Thoracic aorta (tissue), 2 donors: Measurements from ENCODE around the gene YTHDC2. TPM values are rescaled to one million over a fixed set of nuclear protein-coding genes. Genes with fewer than 3 reads are reported as not detected.
"Not testable (repeated sequence)": the region's sequence is repeated elsewhere in the genome, so short reads cannot be mapped to it uniquely, and the experiment has no call there.

Experiments used
- ATAC-seq: fragments of 150-250 bp; one replicate; pipeline ENCODE4 v1.8.0; 2017; ENCODE audit warnings: low read depth; ENCODE audit not compliant: insufficient number of reproducible peaks, low FRiP score
- DNase-seq: peaks from one replicate; pipeline ENCODE4 v3.0.0-alpha.2; 2020; ENCODE audit warnings: low spot score
- H3K27ac ChIP-seq, 2 donors: fragments of 200-600 bp; sonication (generic); 1 replicate in 1 of 2; 2 replicates in 1 of 2; pipeline ENCODE4 v1.5.1; 2016; ENCODE audit warnings: mild to moderate bottlenecking in 2 of 2, moderate library complexity in 2 of 2
- H3K27me3 ChIP-seq: fragments of 200-600 bp; sonication (generic); replicated peaks from 2 replicates; pipeline ENCODE4 v1.6.0; 2016; ENCODE audit warnings: mild to moderate bottlenecking; ENCODE audit not compliant: insufficient read depth
- H3K36me3 ChIP-seq: fragments of 200-600 bp; sonication (generic); one replicate; pipeline ENCODE4 v1.5.1; 2016
- H3K4me1 ChIP-seq, 2 donors: fragments of 200-600 bp; sonication (generic); 1 replicate in 1 of 2; 2 replicates in 1 of 2; pipeline versions ENCODE4 v1.5.1 to v1.6.0; 2016; ENCODE audit warnings: low read depth in 2 of 2, mild to moderate bottlenecking in 1 of 2; ENCODE audit not compliant: control insufficient read depth in 1 of 2
- H3K4me3 ChIP-seq: fragments of 200-600 bp; sonication (generic); 2 replicates; pipeline ENCODE4 v1.5.1; 2016; ENCODE audit warnings: mild to moderate bottlenecking
- H3K9me3 ChIP-seq: fragments of 200-600 bp; sonication (generic); 2 replicates; pipeline ENCODE4 v1.5.1; 2016
- CTCF ChIP-seq: fragments of 200-600 bp; sonication (generic); IDR thresholded peaks from one replicate; pipeline ENCODE4 v1.5.1; 2019; ENCODE audit warnings: antibody characterized with exemption
- total RNA-seq, 2 donors: library from RNA; depleted of rRNA; stranded (reverse); fragments of >200 nt; gene quantifications; one replicate each; pipeline versions ENCODE4 v1.1.0 to v1.2.3, GENCODE V29; 2016

YTHDC2 gene
- total RNA-seq, 2 donors from 2014 or later = 30.3 to 38.9 TPM

DNA sequence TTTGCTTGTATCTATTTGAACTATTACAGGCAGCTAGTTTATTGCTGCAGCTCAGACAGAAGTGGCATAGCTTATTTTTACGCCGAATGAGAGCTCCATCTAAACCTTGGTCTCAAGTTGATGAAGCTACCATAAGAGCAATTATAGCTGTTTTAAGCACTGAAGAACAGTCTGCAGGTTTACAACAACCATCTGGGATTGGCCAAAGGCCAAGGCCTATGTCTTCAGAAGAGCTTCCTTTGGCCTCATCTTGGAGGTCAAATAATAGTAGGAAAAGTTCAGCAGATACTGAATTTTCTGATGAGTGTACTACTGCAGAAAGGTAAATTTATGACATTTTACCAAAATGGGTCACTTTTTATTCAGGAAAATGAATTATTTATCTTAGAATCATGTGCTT, 67.9 kb downstream of the YTHDC2 start:
- H3K4me3 ChIP-seq = no peak overlapping the region

DNA sequence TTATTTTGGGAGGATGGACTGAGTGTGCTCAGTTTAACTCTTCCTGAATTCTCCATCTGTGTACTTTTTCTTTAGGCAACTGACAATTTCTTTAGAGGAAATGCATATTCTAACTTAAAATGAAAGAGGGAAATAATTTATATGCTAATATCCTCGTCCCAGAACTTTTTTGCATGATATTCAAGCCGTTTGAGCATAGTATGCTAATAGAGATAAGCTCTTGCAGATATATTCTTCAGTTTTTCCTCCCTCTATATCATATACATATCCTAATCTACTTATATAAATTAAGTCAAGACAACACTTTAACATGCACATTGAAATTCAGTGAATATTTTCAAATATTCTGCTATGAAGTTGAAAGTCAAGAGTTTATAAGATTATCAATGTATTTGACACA, 84.7 kb downstream of the YTHDC2 start:
- Histone ChIP-seq H3K27me3 (no peaks in the 10 kb centered on the region), H3K36me3 (no peaks in the 10 kb centered on the region), H3K9me3 (no peaks in the 10 kb centered on the region), H3K4me1 (no peaks in the 10 kb centered on the region), H3K4me3 (no peak overlapping the region), H3K27ac (no peak overlapping the region)
- TF ChIP-seq CTCF = no peak
- ATAC-seq (no peak), DNase-seq (no peak)

More for the DNA sequence above, 67.9 kb downstream of the YTHDC2 start:
- no peaks in the 10 kb centered on the region for H3K4me1 ChIP-seq
- H3K36me3 ChIP-seq = peaks cover 15% of the 10 kb centered on the region
- H3K9me3 ChIP-seq = no peaks in the 10 kb centered on the region
- H3K27ac ChIP-seq = no peak overlapping the region
- no peak for TF ChIP-seq CTCF
- ATAC-seq (no peak), DNase-seq (no peak)
- H3K27me3 ChIP-seq = no peaks in the 10 kb centered on the region

DNA sequence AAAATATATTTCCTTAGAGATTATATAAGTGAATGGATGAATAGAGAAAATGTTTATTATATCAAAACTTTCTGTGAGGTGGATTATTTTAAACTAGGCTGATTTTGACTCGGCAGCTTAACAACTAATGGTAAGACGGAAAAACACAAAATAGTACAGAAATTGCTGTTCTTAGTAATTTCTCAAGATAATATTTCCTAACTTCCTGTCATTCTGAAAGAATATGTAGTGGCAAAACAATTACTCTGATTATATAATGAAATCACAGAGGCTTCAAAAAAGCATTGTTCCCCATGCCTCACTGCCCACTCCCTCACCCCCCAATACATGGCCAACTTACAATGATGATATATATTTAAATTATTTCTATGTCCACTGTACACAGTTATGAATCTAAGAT, 85.4 kb downstream of the YTHDC2 start:
- Histone ChIP-seq H3K27me3 (no peaks in the 10 kb centered on the region), H3K4me3 (no peak overlapping the region), H3K4me1 (no peaks in the 10 kb centered on the region), H3K9me3 (no peaks in the 10 kb centered on the region), H3K36me3 (no peaks in the 10 kb centered on the region), H3K27ac (no peak overlapping the region)
- no peak for DNase-seq
- no peak for TF ChIP-seq CTCF
- ATAC-seq = no peak

DNA sequence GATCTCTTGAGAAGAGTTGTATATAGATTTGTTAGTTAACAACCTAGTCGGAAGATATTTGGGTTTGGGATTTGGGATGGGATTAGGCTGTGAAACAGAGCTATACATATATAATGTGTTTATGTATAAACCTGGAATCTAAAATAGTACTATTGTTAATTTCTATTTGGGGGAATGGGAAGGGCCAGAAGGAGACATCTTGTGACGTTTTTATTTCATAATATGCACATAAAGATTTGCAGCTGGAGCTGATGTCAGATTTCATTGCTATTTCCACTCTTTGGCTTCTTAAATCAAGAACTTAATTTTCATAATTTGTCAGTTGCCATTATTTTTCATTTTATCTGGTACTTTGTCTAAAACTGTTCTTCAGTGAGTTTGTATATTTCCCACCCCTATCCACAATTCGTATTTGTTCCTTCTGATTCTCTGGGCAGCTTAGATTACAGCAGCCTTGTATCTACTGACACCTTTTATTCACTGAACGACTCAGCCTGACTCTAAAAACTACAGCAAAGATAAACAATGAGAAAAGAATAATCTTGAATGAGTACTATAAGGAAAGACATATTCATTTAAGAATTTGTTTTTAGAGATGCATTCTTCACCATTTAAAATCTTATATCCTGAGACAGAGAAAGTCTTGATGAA, 86.9 kb downstream of the YTHDC2 start:
- H3K27ac ChIP-seq = no peak overlapping the region
- H3K27me3 ChIP-seq = no peaks in the 10 kb centered on the region
- ATAC-seq (no peak), DNase-seq (no peak)
- no peaks in the 10 kb centered on the region for H3K4me1 ChIP-seq
- H3K9me3 ChIP-seq = no peaks in the 10 kb centered on the region
- no peak overlapping the region for H3K4me3 ChIP-seq
- no peak for TF ChIP-seq CTCF
- H3K36me3 ChIP-seq = no peaks in the 10 kb centered on the region

GRCh38 chr5:113601423-113601822, 87.9 kb downstream of the YTHDC2 start:
- Histone ChIP-seq H3K27ac (no peak overlapping the region), H3K36me3 (no peaks in the 10 kb centered on the region), H3K9me3 (no peaks in the 10 kb centered on the region), H3K4me3 (no peak overlapping the region), H3K4me1 (no peaks in the 10 kb centered on the region), H3K27me3 (no peaks in the 10 kb centered on the region)
- ATAC-seq (no peak), DNase-seq (no peak)
- no peak for TF ChIP-seq CTCF

- H3K9me3 ChIP-seq, H3K36me3 ChIP-seq, DNase-seq, ATAC-seq, H3K4me1 ChIP-seq, H3K27me3 ChIP-seq, H3K4me3 ChIP-seq, H3K27ac ChIP-seq: not testable (repeated sequence)
These were observed 89.8 kb downstream of the YTHDC2 start for GRCh38 chr5:113603246-113603645.
